ENCODE results near the gene TNS4. TPM values are rescaled to one million over a fixed set of nuclear protein-coding genes. Genes with fewer than 3 reads are reported as not detected.

TNS4 gene
- total RNA-seq, 1 donor from 2014 or later = not detected

DNA sequence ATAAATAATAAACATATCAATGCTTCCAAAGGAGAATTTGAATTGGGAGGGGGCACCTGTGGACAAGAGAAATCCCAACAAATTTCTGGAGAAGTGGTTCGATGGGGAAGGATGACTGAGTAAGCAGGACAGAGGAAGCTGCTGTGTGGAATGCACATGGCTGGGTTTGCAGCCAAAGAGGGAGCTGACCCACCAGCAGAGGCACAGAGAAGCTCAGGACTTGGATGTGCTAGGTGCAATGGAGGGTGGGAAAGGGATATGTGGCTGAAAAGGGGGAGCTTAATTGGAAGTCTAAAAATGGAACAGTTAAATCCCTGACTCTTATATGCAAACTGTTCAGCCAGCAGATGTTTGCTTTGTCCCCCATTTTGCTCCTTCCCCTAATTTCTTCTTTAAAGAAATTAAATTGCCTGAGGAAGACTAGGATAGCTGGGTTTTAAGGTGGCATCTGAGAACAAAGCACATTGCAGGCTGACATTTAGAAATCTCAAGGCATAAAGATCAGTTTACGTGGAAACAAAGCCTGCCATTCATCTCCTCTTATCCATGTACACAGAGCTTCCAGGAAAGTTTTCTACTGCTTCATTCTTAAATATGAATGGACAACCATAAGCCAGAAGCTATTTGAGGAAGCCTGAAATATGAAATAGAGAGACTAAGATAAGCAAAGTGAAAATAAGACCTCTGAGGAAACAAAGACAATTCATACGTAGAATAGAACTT is 23.0 kb upstream of the TNS4 start:
- H3K9me3 Mint-ChIP-seq (ENCODE audit: unreplicated experiment) = no peaks in the 10 kb centered on the region
- DNase-seq = no peak
- H3K4me3 Mint-ChIP-seq (ENCODE audit: unreplicated experiment) = no peak overlapping the region

DNA sequence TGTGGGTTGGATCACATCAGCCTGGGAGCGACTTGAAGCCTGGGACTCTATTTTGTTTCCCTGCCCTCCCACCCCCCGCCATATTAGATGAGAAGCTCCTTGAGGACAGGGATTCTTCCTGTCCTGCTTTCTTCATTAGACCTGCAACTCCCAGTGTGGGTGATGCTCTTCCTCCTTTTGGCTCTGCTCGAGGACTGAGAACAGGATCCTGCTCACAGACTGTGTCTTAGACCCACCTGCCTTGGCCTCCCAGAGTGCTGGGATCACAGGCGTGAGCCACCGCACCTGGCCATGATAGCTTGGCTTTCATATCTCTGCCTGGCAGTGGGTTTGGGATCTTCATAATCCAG is 21.5 kb upstream of the TNS4 start:
- H3K27me3 Mint-ChIP-seq (ENCODE audit: unreplicated experiment) = peaks cover 2% of the 10 kb centered on the region
- DNase-seq = no peak
- no peak overlapping the region for H3K27ac Mint-ChIP-seq (ENCODE audit: unreplicated experiment)
- H3K4me3 Mint-ChIP-seq (ENCODE audit: unreplicated experiment) = no peak overlapping the region
- H3K36me3 Mint-ChIP-seq (ENCODE audit: unreplicated experiment) = peaks cover 8% of the 10 kb centered on the region
- no peaks in the 10 kb centered on the region for H3K4me1 Mint-ChIP-seq (ENCODE audit: low read depth, unreplicated experiment)
- TF ChIP-seq, protein P1, sequence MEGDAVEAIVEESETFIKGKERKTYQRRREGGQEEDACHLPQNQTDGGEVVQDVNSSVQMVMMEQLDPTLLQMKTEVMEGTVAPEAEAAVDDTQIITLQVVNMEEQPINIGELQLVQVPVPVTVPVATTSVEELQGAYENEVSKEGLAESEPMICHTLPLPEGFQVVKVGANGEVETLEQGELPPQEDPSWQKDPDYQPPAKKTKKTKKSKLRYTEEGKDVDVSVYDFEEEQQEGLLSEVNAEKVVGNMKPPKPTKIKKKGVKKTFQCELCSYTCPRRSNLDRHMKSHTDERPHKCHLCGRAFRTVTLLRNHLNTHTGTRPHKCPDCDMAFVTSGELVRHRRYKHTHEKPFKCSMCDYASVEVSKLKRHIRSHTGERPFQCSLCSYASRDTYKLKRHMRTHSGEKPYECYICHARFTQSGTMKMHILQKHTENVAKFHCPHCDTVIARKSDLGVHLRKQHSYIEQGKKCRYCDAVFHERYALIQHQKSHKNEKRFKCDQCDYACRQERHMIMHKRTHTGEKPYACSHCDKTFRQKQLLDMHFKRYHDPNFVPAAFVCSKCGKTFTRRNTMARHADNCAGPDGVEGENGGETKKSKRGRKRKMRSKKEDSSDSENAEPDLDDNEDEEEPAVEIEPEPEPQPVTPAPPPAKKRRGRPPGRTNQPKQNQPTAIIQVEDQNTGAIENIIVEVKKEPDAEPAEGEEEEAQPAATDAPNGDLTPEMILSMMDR (IDR thresholded peaks at IDR 0.05; ENCODE audit: partially characterized antibody, unreplicated experiment) = no peak
- no peaks in the 10 kb centered on the region for H3K9me3 Mint-ChIP-seq (ENCODE audit: unreplicated experiment)

More for the DNA sequence above, 23.0 kb upstream of the TNS4 start:
- peaks cover 8% of the 10 kb centered on the region for H3K36me3 Mint-ChIP-seq (ENCODE audit: unreplicated experiment)
- TF ChIP-seq, protein P1 (IDR thresholded peaks at IDR 0.05; ENCODE audit: partially characterized antibody, unreplicated experiment) = no peak
- no peak overlapping the region for H3K27ac Mint-ChIP-seq (ENCODE audit: unreplicated experiment)
- H3K4me1 Mint-ChIP-seq (ENCODE audit: low read depth, unreplicated experiment) = no peaks in the 10 kb centered on the region
- H3K27me3 Mint-ChIP-seq (ENCODE audit: unreplicated experiment) = no peaks in the 10 kb centered on the region

DNA sequence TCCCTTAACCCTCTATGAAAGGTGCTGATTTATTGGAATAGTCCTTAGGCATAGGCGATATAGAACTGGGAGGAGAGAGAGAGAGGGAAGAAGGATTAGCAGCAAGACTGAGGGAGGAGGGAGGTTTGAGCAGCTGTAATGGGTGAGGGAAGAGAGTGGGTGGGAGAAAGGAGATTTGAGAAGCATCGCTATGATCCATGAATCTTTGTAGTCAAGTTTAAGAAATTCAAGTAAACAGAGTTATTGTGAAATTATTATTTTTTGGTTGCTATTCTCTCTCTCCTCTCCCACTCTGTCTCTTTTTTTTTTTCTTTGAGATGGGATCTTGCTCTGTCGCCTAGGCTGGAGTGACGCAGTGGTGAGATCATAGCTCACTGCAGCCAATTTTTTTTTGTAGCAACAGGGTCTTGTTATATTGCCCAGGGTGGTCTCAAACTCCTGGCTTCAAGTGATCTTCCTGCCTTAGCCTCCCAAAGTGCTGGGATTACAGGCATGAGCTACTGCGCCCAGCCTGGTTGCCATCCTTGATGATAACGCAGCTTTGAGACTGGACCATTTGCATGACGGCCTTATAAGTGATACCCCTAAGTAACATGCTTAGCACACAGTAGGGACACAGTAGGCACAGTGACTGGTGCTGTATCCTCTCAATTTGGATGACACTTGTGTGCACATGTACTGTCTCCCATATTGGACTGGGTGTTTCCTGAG is 21.0 kb upstream of the TNS4 start:
- TF ChIP-seq, protein P1 (IDR thresholded peaks at IDR 0.05; ENCODE audit: partially characterized antibody, unreplicated experiment) = no peak
- Mint-ChIP-seq H3K4me3 (ENCODE audit: unreplicated experiment) (no peak overlapping the region), H3K27me3 (ENCODE audit: unreplicated experiment) (peaks cover 2% of the 10 kb centered on the region), H3K27ac (ENCODE audit: unreplicated experiment) (no peak overlapping the region), H3K9me3 (ENCODE audit: unreplicated experiment) (no peaks in the 10 kb centered on the region), H3K4me1 (ENCODE audit: low read depth, unreplicated experiment) (no peaks in the 10 kb centered on the region), H3K36me3 (ENCODE audit: unreplicated experiment) (peaks cover 8% of the 10 kb centered on the region)
- no peak for DNase-seq

DNA sequence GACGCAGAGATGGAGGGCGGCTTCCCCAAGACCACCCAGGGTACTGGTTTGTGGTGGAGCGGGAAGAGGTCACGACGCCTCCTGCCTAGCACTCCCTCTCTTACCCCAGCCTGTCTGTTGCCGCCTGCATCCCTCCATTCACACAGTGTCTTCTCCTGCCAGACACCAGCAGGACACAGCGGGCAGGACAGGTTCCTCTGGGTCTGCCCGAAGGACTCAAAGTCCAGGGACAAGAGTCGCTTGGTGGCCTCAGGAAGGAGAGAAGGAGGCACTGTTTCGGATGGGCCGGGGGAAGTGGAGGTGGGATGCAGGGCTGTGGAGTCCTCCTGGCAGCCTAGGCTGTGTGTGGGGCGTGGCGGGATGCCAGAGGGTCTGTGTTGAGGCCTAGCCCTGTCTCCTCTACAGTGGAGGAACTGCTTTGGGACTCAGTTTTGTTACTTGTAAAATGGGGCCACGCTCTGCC is 19.6 kb upstream of the TNS4 start:
- TF ChIP-seq, protein P1 (IDR thresholded peaks at IDR 0.05; ENCODE audit: partially characterized antibody, unreplicated experiment) = no peak
- Mint-ChIP-seq H3K4me1 (ENCODE audit: low read depth, unreplicated experiment) (no peaks in the 10 kb centered on the region), H3K9me3 (ENCODE audit: unreplicated experiment) (no peaks in the 10 kb centered on the region), H3K27me3 (ENCODE audit: unreplicated experiment) (peaks cover 2% of the 10 kb centered on the region), H3K27ac (ENCODE audit: unreplicated experiment) (no peak overlapping the region), H3K4me3 (ENCODE audit: unreplicated experiment) (no peak overlapping the region), H3K36me3 (ENCODE audit: unreplicated experiment) (peaks cover 8% of the 10 kb centered on the region)
- no peak for DNase-seq
